H9 (cell line): ENCODE measurements around the gene BDP1. TPM values are rescaled to one million over a fixed set of nuclear protein-coding genes. Genes with fewer than 3 reads are reported as not detected.

Source experiments
- DNase-seq: peaks from one replicate; pipeline ENCODE4 v3.0.0-alpha.2; 2017
- H2AFZ ChIP-seq: one replicate; pipeline ENCODE4 v1.6.1; 2013; ENCODE audit warnings: mild to moderate bottlenecking, low read length, control low read depth, moderate library complexity
- H2AK5ac ChIP-seq: 2 replicates; pipeline ENCODE4 v1.6.1; 2013; ENCODE audit warnings: low read length, control low read depth, mixed read lengths; ENCODE audit not compliant: insufficient read length
- H2BK120ac ChIP-seq: one replicate; pipeline ENCODE4 v1.6.1; 2013; ENCODE audit warnings: low read depth, mild to moderate bottlenecking, low read length, control low read depth, inconsistent platforms; ENCODE audit not compliant: poor library complexity, severe bottlenecking
- H2BK12ac ChIP-seq: 2 replicates; pipeline ENCODE4 v1.6.1; 2013; ENCODE audit warnings: low read length, control low read depth, mixed read lengths, low read depth; ENCODE audit not compliant: insufficient read length
- H2BK15ac ChIP-seq: 2 replicates; pipeline ENCODE4 v1.6.1; 2013; ENCODE audit warnings: low read depth, low read length, control low read depth
- H2BK20ac ChIP-seq: one replicate; pipeline ENCODE4 v1.6.1; 2013; ENCODE audit warnings: low read depth, mild to moderate bottlenecking, low read length, control low read depth, inconsistent platforms; ENCODE audit not compliant: poor library complexity, severe bottlenecking
- H2BK5ac ChIP-seq: 2 replicates; pipeline ENCODE4 v1.6.1; 2013; ENCODE audit warnings: low read length, control low read depth, mixed read lengths; ENCODE audit not compliant: insufficient read length
- H3K14ac ChIP-seq: 2 replicates; pipeline ENCODE4 v1.6.1; 2013; ENCODE audit warnings: low read length, control low read depth; ENCODE audit not compliant: insufficient read depth
- H3K18ac ChIP-seq: 2 replicates; pipeline ENCODE4 v1.6.1; 2013; ENCODE audit warnings: low read depth, mild to moderate bottlenecking, mixed read lengths, low read length, control low read depth; ENCODE audit not compliant: insufficient read length
- H3K23ac ChIP-seq: 2 replicates; pipeline ENCODE4 v1.6.1; 2013; ENCODE audit warnings: low read length, control low read depth, mixed read lengths, low read depth; ENCODE audit not compliant: insufficient read length
- H3K23me2 ChIP-seq: 2 replicates; pipeline ENCODE4 v1.6.1; 2013; ENCODE audit warnings: low read depth, mild to moderate bottlenecking, mixed read lengths, low read length, control low read depth; ENCODE audit not compliant: insufficient read length, poor library complexity, severe bottlenecking
- H3K27ac ChIP-seq: 2 replicates; pipeline ENCODE4 v1.5.1; 2013; ENCODE audit warnings: low read length, control low read depth, mixed read lengths, low read depth; ENCODE audit not compliant: insufficient read length
- H3K27me3 ChIP-seq: 2 replicates; pipeline ENCODE4 v1.6.1; 2013; ENCODE audit warnings: low read length, control low read depth, inconsistent platforms; ENCODE audit not compliant: insufficient read depth
- H3K4ac ChIP-seq: 2 replicates; pipeline ENCODE4 v1.6.1; 2013; ENCODE audit warnings: low read depth, mild to moderate bottlenecking, control low read depth, inconsistent platforms, low read length, moderate library complexity
- H3K4me1 ChIP-seq: 2 replicates; pipeline ENCODE4 v1.6.1; 2013; ENCODE audit warnings: low read length, control low read depth, inconsistent platforms; ENCODE audit not compliant: insufficient read depth
- H3K4me2 ChIP-seq: 2 replicates; pipeline ENCODE4 v1.6.1; 2013; ENCODE audit warnings: low read length, control low read depth, mixed read lengths; ENCODE audit not compliant: insufficient read length, insufficient read depth
- H3K56ac ChIP-seq: 2 replicates; pipeline ENCODE4 v1.6.1; 2013; ENCODE audit warnings: low read depth, mild to moderate bottlenecking, mixed read lengths, low read length, control low read depth; ENCODE audit not compliant: insufficient read length
- H3K79me1 ChIP-seq: 2 replicates; pipeline ENCODE4 v1.6.1; 2013; ENCODE audit warnings: low read depth, mild to moderate bottlenecking, moderate library complexity, low read length, control low read depth, inconsistent platforms; ENCODE audit not compliant: insufficient read depth, poor library complexity, severe bottlenecking
- H3K79me2 ChIP-seq: 2 replicates; pipeline ENCODE4 v1.6.1; 2013; ENCODE audit warnings: low read length, control low read depth, inconsistent platforms; ENCODE audit not compliant: insufficient read depth
- H3K9ac ChIP-seq: 2 replicates; pipeline ENCODE4 v1.6.1; 2013; ENCODE audit warnings: low read length, control low read depth, mixed read lengths; ENCODE audit not compliant: insufficient read length; ENCODE audit errors: extremely low read depth
- H3K9me3 ChIP-seq: one replicate; pipeline ENCODE4 v1.6.1; 2013; ENCODE audit warnings: low read depth, low read length, inconsistent platforms; ENCODE audit not compliant: control insufficient read depth
- H3T11ph ChIP-seq: one replicate; pipeline ENCODE4 v1.6.1; 2013; ENCODE audit warnings: mild to moderate bottlenecking, low read length, control low read depth, inconsistent platforms
- H4K20me1 ChIP-seq: one replicate; pipeline ENCODE4 v1.6.1; 2013; ENCODE audit not compliant: control insufficient read depth, insufficient read length, insufficient read depth
- H4K5ac ChIP-seq: 2 replicates; pipeline ENCODE4 v1.6.1; 2013; ENCODE audit warnings: low read depth, mild to moderate bottlenecking, mixed read lengths, low read length, control low read depth; ENCODE audit not compliant: insufficient read length
- H4K8ac ChIP-seq: replicated peaks from 2 replicates; pipeline ENCODE4 v1.6.1; 2013; ENCODE audit warnings: low read length, control low read depth, mixed read lengths, low read depth; ENCODE audit not compliant: insufficient read length
- H4K91ac ChIP-seq: 2 replicates; pipeline ENCODE4 v1.6.1; 2013; ENCODE audit warnings: low read depth, mild to moderate bottlenecking, moderate library complexity, mixed read lengths, low read length, control low read depth; ENCODE audit not compliant: insufficient read length
- H3K27ac Mint-ChIP-seq, 3 experiments: 2 replicates in 2 of 3; 3 replicates in 1 of 3; pipeline ENCODE4 v1.8.0; 2020 to 2021; ENCODE audit warnings: mixed read lengths in 3 of 3, mild to moderate bottlenecking in 1 of 3, moderate library complexity in 1 of 3
- H3K27me3 Mint-ChIP-seq: 2 replicates; pipeline ENCODE4 v1.8.0; 2021; ENCODE audit warnings: low read depth, mild to moderate bottlenecking, moderate library complexity, mixed read lengths
- H3K36me3 Mint-ChIP-seq, 3 experiments: 2 replicates in 2 of 3; 3 replicates in 1 of 3; pipeline ENCODE4 v1.8.0; 2020 to 2021; ENCODE audit warnings: low read depth in 3 of 3, mixed read lengths in 3 of 3; ENCODE audit not compliant: insufficient read depth in 1 of 3
- H3K4me1 Mint-ChIP-seq, 2 experiments: 2 replicates each; pipeline ENCODE4 v1.8.0; 2020; ENCODE audit warnings: mixed read lengths in 2 of 2
- H3K4me3 Mint-ChIP-seq, 2 experiments: 2 replicates in 1 of 2; 3 replicates in 1 of 2; pipeline ENCODE4 v1.8.0; 2020 to 2021; ENCODE audit warnings: mild to moderate bottlenecking in 2 of 2, mixed read lengths in 2 of 2, moderate library complexity in 1 of 2
- H3K9me3 Mint-ChIP-seq, 2 experiments: 2 replicates in 1 of 2; 3 replicates in 1 of 2; pipeline ENCODE4 v1.8.0; 2020; ENCODE audit warnings: mild to moderate bottlenecking in 2 of 2, mixed read lengths in 2 of 2, moderate library complexity in 1 of 2
- CTCF ChIP-seq: fragments of 200-600 bp; sonication (generic); conservative IDR thresholded peaks from 3 replicates; pipeline ENCODE4 v1.8.0; 2021; ENCODE audit warnings: antibody characterized with exemption, mild to moderate bottlenecking
- WGBS: extraction: QIAGEN DNeasy Blood & Tissue Kit; methylation state at CpG from one replicate; pipeline ENCODE4 v1.1.7; 2013; ENCODE audit warnings: missing lambda C conversion rate, low lambda C conversion rate, mixed read lengths; ENCODE audit not compliant: insufficient read length; ENCODE audit errors: extremely low coverage; 5-methylcytosine and 5-hydroxymethylcytosine counted together
- total RNA-seq: library from RNA; stranded (reverse); gene quantifications from 2 replicates; pipeline ENCODE4 v1.2.1, GENCODE V29; 2021

The BDP1 gene
- total RNA-seq, 1 experiment from 2014 or later = 31.5 TPM

DNA sequence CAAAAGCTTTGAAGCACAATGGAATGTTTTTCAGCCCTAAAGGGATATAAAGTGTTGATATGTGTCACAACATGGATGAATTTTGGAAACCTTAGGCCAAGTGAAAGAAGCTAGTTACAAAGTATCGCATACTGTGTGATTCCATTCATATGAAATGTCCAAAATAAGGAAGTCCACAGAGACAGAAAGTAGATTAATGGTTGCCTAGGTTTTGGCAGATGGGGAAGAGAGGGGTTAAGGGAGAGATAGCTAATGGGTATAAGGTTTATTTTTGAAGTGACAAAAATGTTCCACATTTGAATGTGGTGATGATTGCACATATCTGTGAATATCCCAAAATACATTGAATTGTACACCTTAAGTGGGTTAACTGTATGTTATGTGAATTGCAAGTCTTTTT lies 74.2 kb downstream of the BDP1 start:
- no peak overlapping the region for H3K27ac Mint-ChIP-seq
- H3T11ph ChIP-seq = no peak overlapping the region
- DNase-seq = no peak
- H2BK5ac ChIP-seq = no peak overlapping the region
- H2BK20ac ChIP-seq = no peak overlapping the region
- no peak overlapping the region for H3K27ac ChIP-seq
- no peak overlapping the region for H4K91ac ChIP-seq
- H3K9me3 ChIP-seq = no peaks in the 10 kb centered on the region
- no peaks in the 10 kb centered on the region for H3K27me3 ChIP-seq
- TF ChIP-seq CTCF = no peak
- H3K18ac ChIP-seq = no peak overlapping the region
- H3K56ac ChIP-seq = no peak overlapping the region
- no peak overlapping the region for H2AFZ ChIP-seq
- H3K14ac ChIP-seq = no peak overlapping the region
- no peak overlapping the region for H3K4me2 ChIP-seq
- no peak overlapping the region for H3K4me3 Mint-ChIP-seq
- no peak overlapping the region for H3K4ac ChIP-seq
- no peak overlapping the region for H2BK120ac ChIP-seq
- no peaks in the 10 kb centered on the region for H3K23me2 ChIP-seq
- no peak overlapping the region for H2BK12ac ChIP-seq
- no peak overlapping the region for H4K8ac ChIP-seq
- H4K5ac ChIP-seq = no peak overlapping the region
- no peaks in the 10 kb centered on the region for H3K4me1 ChIP-seq
- H3K27me3 Mint-ChIP-seq = no peaks in the 10 kb centered on the region
- H3K36me3 Mint-ChIP-seq = peaks cover 28 to 53% (median 38%) of the 10 kb centered on the region in 3 experiments
- no peak overlapping the region for H3K9ac ChIP-seq
- H3K4me1 Mint-ChIP-seq = no peaks in the 10 kb centered on the region
- H2BK15ac ChIP-seq = no peak overlapping the region
- no peak overlapping the region for H3K23ac ChIP-seq
- H3K79me2 ChIP-seq = no peaks in the 10 kb centered on the region
- no peak overlapping the region for H2AK5ac ChIP-seq
- H4K20me1 ChIP-seq = no peaks in the 10 kb centered on the region
- WGBS = no CpG with 5 or more reads among the region's 1 CpG
- no peaks in the 10 kb centered on the region for H3K9me3 Mint-ChIP-seq
- H3K79me1 ChIP-seq = no peaks in the 10 kb centered on the region
